Measurements from ENCODE around the gene PDPR. TPM values are rescaled to one million over a fixed set of nuclear protein-coding genes. Genes with fewer than 3 reads are reported as not detected.
A peak's percentile ranks its signal among the peaks of the same experiment; 100 is the strongest.
"Not testable (repeated sequence)": the region's sequence is repeated elsewhere in the genome, so short reads cannot be mapped to it uniquely, and the experiment has no call there.

Gene PDPR
- 16.8 TPM for total RNA-seq

- DNase-seq: peak; percentile 77
Observed at GRCh38 chr16:70113982-70114826, at the start of gene PDPR. TSS of gene PDPR (plus strand) at chr16:70114332. CDS start at chr16:70120493, 6,161 bp downstream.

- DNase-seq: not testable (repeated sequence)
Observed at GRCh38 chr16:70064841-70065370, 49.2 kb upstream of the PDPR start.

GRCh38 chr16:70065376-70065745, 48.8 kb upstream of the PDPR start:
- not testable (repeated sequence) for DNase-seq

- peak; percentile 60 for DNase-seq
Observed at GRCh38 chr16:70065746-70066658, 48.1 kb upstream of the PDPR start.

GRCh38 chr16:70066751-70067150, 47.4 kb upstream of the PDPR start:
- DNase-seq: not testable (repeated sequence)

- DNase-seq: not testable (repeated sequence)
Observed at GRCh38 chr16:70079081-70079480, 35.1 kb upstream of the PDPR start.

- not testable (repeated sequence) for DNase-seq
Observed at GRCh38 chr16:70081219-70081618, 32.9 kb upstream of the PDPR start.

GRCh38 chr16:70083931-70084330, 30.2 kb upstream of the PDPR start:
- DNase-seq: not testable (repeated sequence)

GRCh38 chr16:70088160-70088559, 26.0 kb upstream of the PDPR start:
- not testable (repeated sequence) for DNase-seq

- DNase-seq: not testable (repeated sequence)
Observed at GRCh38 chr16:70088877-70089276, 25.3 kb upstream of the PDPR start.

- DNase-seq: not testable (repeated sequence)
Observed at GRCh38 chr16:70089289-70089688, 24.8 kb upstream of the PDPR start.

GRCh38 chr16:70091104-70091503, 23.0 kb upstream of the PDPR start:
- not testable (repeated sequence) for DNase-seq

GRCh38 chr16:70094096-70094495, 20.0 kb upstream of the PDPR start:
- not testable (repeated sequence) for DNase-seq

- DNase-seq: not testable (repeated sequence)
Observed at GRCh38 chr16:70109583-70110279, 4.4 kb upstream of the PDPR start.

GRCh38 chr16:70112162-70112561, 2.0 kb upstream of the PDPR start:
- DNase-seq: not testable (repeated sequence)

- not testable (repeated sequence) for DNase-seq
Observed at GRCh38 chr16:70113599-70113981, 542 bp upstream of the PDPR start.

GRCh38 chr16:70118354-70118753, 4.2 kb downstream of the PDPR start:
- not testable (repeated sequence) for DNase-seq

GRCh38 chr16:70118776-70119175, 4.6 kb downstream of the PDPR start:
- not testable (repeated sequence) for DNase-seq

- not testable (repeated sequence) for DNase-seq
Observed at GRCh38 chr16:70120398-70120797, 6.3 kb downstream of the PDPR start.

- DNase-seq: not testable (repeated sequence)
Observed at GRCh38 chr16:70123822-70124221, 9.7 kb downstream of the PDPR start.

GRCh38 chr16:70126226-70126625, 12.1 kb downstream of the PDPR start:
- not testable (repeated sequence) for DNase-seq

GRCh38 chr16:70127706-70128105, 13.6 kb downstream of the PDPR start:
- not testable (repeated sequence) for DNase-seq
